PC-9 (cell line): Measurements from ENCODE around the gene FAM163A. TPM values are rescaled to one million over a fixed set of nuclear protein-coding genes. Genes with fewer than 3 reads are reported as not detected.

Experiments used
- BruUV-seq: library from RNA; stranded (reverse); fragments of 400-500 nt; replicated peaks from 2 replicates; lab custom pipeline; 2021; lab: Mats Ljungman, UMichigan
- CTCF ChIA-PET: fragments of 300-600 bp; sonication (Branson Sonifier 250); formaldehyde crosslinking; loops from one replicate; lab custom pipeline; 2022; ENCODE audit warnings: antibody characterized with exemption; lab: Charles Lee
- POLR2A ChIA-PET: fragments of 300-600 bp; sonication (Branson Sonifier 250); formaldehyde crosslinking; loops from one replicate; lab custom pipeline; 2022; ENCODE audit warnings: antibody characterized with exemption; ENCODE audit not compliant: unreplicated experiment; lab: Charles Lee
- DNase-seq, 2 experiments: peaks; one replicate each; pipeline versions ENCODE4 v3.0.0 to v3.0.0-alpha.2; 2015 to 2022; ENCODE audit warnings: mixed read lengths in 1 of 2
- H2AFZ ChIP-seq: fragments of 200-600 bp; sonication (generic); 2 replicates; pipeline ENCODE4 v1.8.1; 2017; ENCODE audit warnings: antibody characterized with exemption
- H3F3A ChIP-seq: fragments of 200-600 bp; sonication (generic); 2 replicates; pipeline ENCODE4 v1.8.1; 2017; ENCODE audit warnings: antibody characterized with exemption, mild to moderate bottlenecking, low read depth; ENCODE audit not compliant: insufficient read depth
- H3K27ac ChIP-seq: fragments of 200-600 bp; sonication (generic); 2 replicates; pipeline ENCODE4 v1.6.1; 2016; ENCODE audit warnings: mixed run types
- H3K27me3 ChIP-seq: fragments of 200-600 bp; sonication (generic); 2 replicates; pipeline ENCODE4 v1.6.1; 2016; ENCODE audit warnings: low read depth, mixed run types; ENCODE audit not compliant: insufficient read depth
- H3K36me3 ChIP-seq: fragments of 200-600 bp; sonication (generic); 2 replicates; pipeline ENCODE4 v1.6.1; 2016; ENCODE audit warnings: low read depth, mixed run types
- H3K4me1 ChIP-seq: fragments of 200-600 bp; sonication (generic); replicated peaks from 2 replicates; pipeline ENCODE4 v1.6.1; 2016; ENCODE audit warnings: mixed run types; ENCODE audit not compliant: insufficient read depth
- H3K4me2 ChIP-seq: fragments of 200-600 bp; sonication (generic); 2 replicates; pipeline ENCODE4 v1.6.1; 2017; ENCODE audit warnings: mixed run types
- H3K4me3 ChIP-seq: fragments of 200-600 bp; sonication (generic); 2 replicates; pipeline ENCODE4 v1.6.1; 2016; ENCODE audit warnings: mixed run types
- H3K79me2 ChIP-seq: fragments of 200-600 bp; sonication (generic); 2 replicates; pipeline ENCODE4 v1.6.1; 2017; ENCODE audit warnings: low read depth, mixed run types
- H3K9me2 ChIP-seq: fragments of 200-600 bp; sonication (generic); 2 replicates; pipeline ENCODE4 v1.8.1; 2017; ENCODE audit warnings: mild to moderate bottlenecking; ENCODE audit not compliant: insufficient read depth
- H3K9me3 ChIP-seq: fragments of 200-600 bp; sonication (generic); 2 replicates; pipeline ENCODE4 v1.8.1; 2016; ENCODE audit warnings: low read depth; ENCODE audit not compliant: insufficient read depth
- H4K20me1 ChIP-seq: fragments of 200-600 bp; sonication (generic); 2 replicates; pipeline ENCODE4 v1.8.1; 2017; ENCODE audit not compliant: insufficient read depth
- EZH2 ChIP-seq: fragments of 200-600 bp; sonication (generic); IDR thresholded peaks from 2 replicates; pipeline ENCODE4 v1.8.0; 2017; ENCODE audit warnings: antibody characterized with exemption, low read depth
- intact Hi-C: fragments of 100-400 bp; cut with micrococcal nuclease; formaldehyde crosslinking; loops from one replicate; pipeline ENCODE4 v1.10.0; 2022; ENCODE audit not compliant: unreplicated experiment
- total RNA-seq: library from RNA; stranded (reverse); gene quantifications from 2 replicates; pipeline ENCODE4 v1.2.3, GENCODE V29; 2021
- TF ChIP-seq, protein P1 (sequence below): fragments of 200-600 bp; sonication (generic); conservative IDR thresholded peaks from 2 replicates; pipeline ENCODE4 v1.6.1; 2017; ENCODE audit warnings: mixed run types, antibody characterized with exemption, mild to moderate bottlenecking, moderate library complexity

The FAM163A gene
- total RNA-seq, 1 experiment from 2014 or later = not detected

GRCh38 chr1:179744401-179745130, 1.5 kb downstream of the FAM163A start:
- H3K27ac ChIP-seq = no peak overlapping the region
- H3K9me3 ChIP-seq = no peaks in the 10 kb centered on the region
- intact Hi-C loops = no loop called here
- CTCF ChIA-PET = no interaction called here
- DNase-seq = no peak
- H3K36me3 ChIP-seq = no peaks in the 10 kb centered on the region
- no peaks in the 10 kb centered on the region for H4K20me1 ChIP-seq
- POLR2A ChIA-PET = no interaction called here
- H2AFZ ChIP-seq = no peak overlapping the region
- H3K9me2 ChIP-seq = no peaks in the 10 kb centered on the region
- no peak overlapping the region for H3K4me2 ChIP-seq
- H3K27me3 ChIP-seq = 0 out of 2 replicates have a peak, but pooled peaks cover 15% of the 10 kb centered on the region
- no peak overlapping the region for H3K4me3 ChIP-seq
- TF ChIP-seq, protein P1, sequence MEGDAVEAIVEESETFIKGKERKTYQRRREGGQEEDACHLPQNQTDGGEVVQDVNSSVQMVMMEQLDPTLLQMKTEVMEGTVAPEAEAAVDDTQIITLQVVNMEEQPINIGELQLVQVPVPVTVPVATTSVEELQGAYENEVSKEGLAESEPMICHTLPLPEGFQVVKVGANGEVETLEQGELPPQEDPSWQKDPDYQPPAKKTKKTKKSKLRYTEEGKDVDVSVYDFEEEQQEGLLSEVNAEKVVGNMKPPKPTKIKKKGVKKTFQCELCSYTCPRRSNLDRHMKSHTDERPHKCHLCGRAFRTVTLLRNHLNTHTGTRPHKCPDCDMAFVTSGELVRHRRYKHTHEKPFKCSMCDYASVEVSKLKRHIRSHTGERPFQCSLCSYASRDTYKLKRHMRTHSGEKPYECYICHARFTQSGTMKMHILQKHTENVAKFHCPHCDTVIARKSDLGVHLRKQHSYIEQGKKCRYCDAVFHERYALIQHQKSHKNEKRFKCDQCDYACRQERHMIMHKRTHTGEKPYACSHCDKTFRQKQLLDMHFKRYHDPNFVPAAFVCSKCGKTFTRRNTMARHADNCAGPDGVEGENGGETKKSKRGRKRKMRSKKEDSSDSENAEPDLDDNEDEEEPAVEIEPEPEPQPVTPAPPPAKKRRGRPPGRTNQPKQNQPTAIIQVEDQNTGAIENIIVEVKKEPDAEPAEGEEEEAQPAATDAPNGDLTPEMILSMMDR = no peak
- no peak for TF ChIP-seq EZH2
- H3F3A ChIP-seq = no peaks in the 10 kb centered on the region
- no peaks in the 10 kb centered on the region for H3K4me1 ChIP-seq
- no peaks in the 10 kb centered on the region for H3K79me2 ChIP-seq
- no TSS peak for BruUV-seq

- Histone ChIP-seq H3K36me3 (no peaks in the 10 kb centered on the region), H3K27me3 (0 out of 2 replicates have a peak, but pooled peaks cover 15% of the 10 kb centered on the region), H3K4me3 (no peak overlapping the region), H3K4me1 (no peaks in the 10 kb centered on the region), H3K27ac (no peak overlapping the region), H3F3A (no peaks in the 10 kb centered on the region), H3K9me2 (no peaks in the 10 kb centered on the region), H3K79me2 (no peaks in the 10 kb centered on the region), H3K9me3 (no peaks in the 10 kb centered on the region), H3K4me2 (no peak overlapping the region), H4K20me1 (no peaks in the 10 kb centered on the region), H2AFZ (no peak overlapping the region)
- intact Hi-C loops = no loop called here
- CTCF ChIA-PET = no interaction called here
- BruUV-seq = no TSS peak
- TF ChIP-seq, protein P1 = no peak
- TF ChIP-seq EZH2 = no peak
- POLR2A ChIA-PET = no interaction called here
- no peak for DNase-seq
Observed at GRCh38 chr1:179745131-179745611, 2.1 kb downstream of the FAM163A start.

- no peaks in the 10 kb centered on the region for H3K9me3 ChIP-seq
- H3F3A ChIP-seq = no peaks in the 10 kb centered on the region
- CTCF ChIA-PET = no interaction called here
- H3K27ac ChIP-seq = no peak overlapping the region
- no peak overlapping the region for H2AFZ ChIP-seq
- BruUV-seq = no TSS peak
- no peaks in the 10 kb centered on the region for H3K9me2 ChIP-seq
- no peaks in the 10 kb centered on the region for H3K79me2 ChIP-seq
- no peak for TF ChIP-seq EZH2
- TF ChIP-seq, protein P1 = no peak
- POLR2A ChIA-PET = no interaction called here
- no peak overlapping the region for H3K4me2 ChIP-seq
- H3K4me1 ChIP-seq = no peaks in the 10 kb centered on the region
- H4K20me1 ChIP-seq = no peaks in the 10 kb centered on the region
- 0 out of 2 replicates have a peak, but pooled peaks cover 15% of the 10 kb centered on the region for H3K27me3 ChIP-seq
- H3K36me3 ChIP-seq = no peaks in the 10 kb centered on the region
- intact Hi-C loops = no loop called here
- H3K4me3 ChIP-seq = no peak overlapping the region
- DNase-seq = no peak
Observed at GRCh38 chr1:179745743-179746142, 2.7 kb downstream of the FAM163A start.
